Osteoblast (primary cell): ENCODE measurements around the gene FRMD8. TPM values are rescaled to one million over a fixed set of nuclear protein-coding genes. Genes with fewer than 3 reads are reported as not detected.

Experiments
- DNase-seq: peaks from one replicate; pipeline ENCODE4 v3.0.0; 2011; ENCODE audit warnings: low spot score, mixed read lengths; ENCODE audit not compliant: insufficient read length; ENCODE audit errors: missing footprints
- H2AFZ ChIP-seq: 2 replicates; pipeline ENCODE4 v1.6.0; 2011; ENCODE audit warnings: mild to moderate bottlenecking, low read length
- H3K27ac ChIP-seq: 2 replicates; pipeline ENCODE4 v1.5.1; 2011; ENCODE audit warnings: mild to moderate bottlenecking, low read depth, low read length, moderate library complexity
- H3K27me3 ChIP-seq: 2 replicates; pipeline ENCODE4 v1.6.0; 2012; ENCODE audit warnings: mild to moderate bottlenecking, control low read depth, inconsistent platforms, low read length, moderate library complexity; ENCODE audit not compliant: insufficient read depth
- H3K36me3 ChIP-seq: 2 replicates; pipeline ENCODE4 v1.5.1; 2011; ENCODE audit warnings: mild to moderate bottlenecking, low read length, control low read depth, moderate library complexity; ENCODE audit not compliant: insufficient read depth
- H3K4me1 ChIP-seq: 2 replicates; pipeline ENCODE4 v1.5.1; 2011; ENCODE audit warnings: mild to moderate bottlenecking, low read length, control low read depth, moderate library complexity; ENCODE audit not compliant: insufficient read depth
- H3K4me2 ChIP-seq: 2 replicates; pipeline ENCODE4 v1.6.0; 2011; ENCODE audit warnings: mild to moderate bottlenecking, low read length; ENCODE audit not compliant: insufficient read depth
- H3K4me3 ChIP-seq: fragments of 200-600 bp; sonication (generic); 3 replicates; pipeline ENCODE4 v1.5.1; 2012; ENCODE audit warnings: mild to moderate bottlenecking, low read length, inconsistent platforms; ENCODE audit not compliant: insufficient read depth
- H3K79me2 ChIP-seq: 2 replicates; pipeline ENCODE4 v1.6.0; 2012; ENCODE audit warnings: mild to moderate bottlenecking, low read length, control low read depth, inconsistent platforms; ENCODE audit not compliant: insufficient read depth
- H3K9me3 ChIP-seq: 2 replicates; pipeline ENCODE4 v1.5.1; 2011; ENCODE audit warnings: low read depth, low read length, control low read depth
- H4K20me1 ChIP-seq: 2 replicates; pipeline ENCODE4 v1.6.0; 2012; ENCODE audit warnings: mild to moderate bottlenecking, low read length, control low read depth; ENCODE audit not compliant: insufficient read depth
- total RNA-seq: library from RNA; depleted of rRNA; stranded (reverse); fragments of >200 nt; gene quantifications from 2 replicates; pipeline ENCODE4 v1.2.3, GENCODE V29; 2012
- TF ChIP-seq, protein P1 (sequence below): IDR thresholded peaks from 2 replicates; pipeline ENCODE4 v1.5.1; 2011; ENCODE audit warnings: mild to moderate bottlenecking, low read depth, low read length, moderate library complexity; ENCODE audit errors: extremely low read depth

Gene FRMD8
- total RNA-seq, 1 donor: 78.2 TPM

DNA sequence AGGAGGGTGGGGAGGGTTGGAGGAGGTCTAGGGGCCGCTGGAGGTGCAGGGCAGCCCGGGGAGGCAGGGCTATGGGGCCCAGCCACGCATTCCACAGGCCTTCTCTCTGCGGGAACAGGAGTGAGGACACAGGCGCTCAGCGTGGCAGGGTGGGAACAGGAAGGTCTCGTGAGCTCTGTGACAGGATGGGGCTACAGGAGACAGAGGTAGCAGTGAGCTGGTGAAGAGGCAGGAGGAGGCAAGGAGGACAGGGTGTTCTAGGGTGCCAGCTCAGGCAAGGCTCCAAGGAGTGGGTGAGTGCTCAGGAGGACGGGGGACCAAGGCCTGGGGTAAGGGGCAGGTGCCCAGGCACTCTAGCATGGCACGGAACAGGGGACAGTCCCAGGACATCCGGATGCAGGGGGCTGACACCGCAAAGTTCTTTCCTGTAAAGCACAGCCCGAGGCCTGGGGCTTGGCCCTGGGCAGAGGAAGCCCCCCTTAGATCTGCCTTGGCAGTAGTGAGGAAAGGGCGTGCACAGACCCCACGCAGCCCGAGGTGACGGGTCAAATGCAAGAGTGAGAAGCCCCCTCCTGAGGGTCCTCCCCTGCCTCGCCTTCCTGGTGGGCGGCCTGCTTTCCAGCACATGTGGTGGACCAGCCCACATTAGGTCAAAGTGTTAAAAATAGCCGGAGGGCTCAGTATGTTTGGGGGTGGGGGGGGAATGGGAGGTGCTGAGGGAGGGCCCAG lies 31.4 kb downstream of the FRMD8 start:
- Histone ChIP-seq H3K4me1 (peaks cover 59% of the 10 kb centered on the region), H3K9me3 (no peaks in the 10 kb centered on the region), H3K27ac (peak overlapping the region; percentile 100), H3K27me3 (no peaks in the 10 kb centered on the region), H3K4me2 (peak overlapping the region; percentile 84), H2AFZ (no peak overlapping the region), H3K79me2 (peaks cover 59% of the 10 kb centered on the region), H4K20me1 (peaks cover 3% of the 10 kb centered on the region), H3K4me3 (no peak overlapping the region), H3K36me3 (peaks cover 4% of the 10 kb centered on the region)
- TF ChIP-seq, protein P1, sequence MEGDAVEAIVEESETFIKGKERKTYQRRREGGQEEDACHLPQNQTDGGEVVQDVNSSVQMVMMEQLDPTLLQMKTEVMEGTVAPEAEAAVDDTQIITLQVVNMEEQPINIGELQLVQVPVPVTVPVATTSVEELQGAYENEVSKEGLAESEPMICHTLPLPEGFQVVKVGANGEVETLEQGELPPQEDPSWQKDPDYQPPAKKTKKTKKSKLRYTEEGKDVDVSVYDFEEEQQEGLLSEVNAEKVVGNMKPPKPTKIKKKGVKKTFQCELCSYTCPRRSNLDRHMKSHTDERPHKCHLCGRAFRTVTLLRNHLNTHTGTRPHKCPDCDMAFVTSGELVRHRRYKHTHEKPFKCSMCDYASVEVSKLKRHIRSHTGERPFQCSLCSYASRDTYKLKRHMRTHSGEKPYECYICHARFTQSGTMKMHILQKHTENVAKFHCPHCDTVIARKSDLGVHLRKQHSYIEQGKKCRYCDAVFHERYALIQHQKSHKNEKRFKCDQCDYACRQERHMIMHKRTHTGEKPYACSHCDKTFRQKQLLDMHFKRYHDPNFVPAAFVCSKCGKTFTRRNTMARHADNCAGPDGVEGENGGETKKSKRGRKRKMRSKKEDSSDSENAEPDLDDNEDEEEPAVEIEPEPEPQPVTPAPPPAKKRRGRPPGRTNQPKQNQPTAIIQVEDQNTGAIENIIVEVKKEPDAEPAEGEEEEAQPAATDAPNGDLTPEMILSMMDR: no peak
- DNase-seq: no peak

GRCh38 chr11:65418431-65418680 lies 31.9 kb downstream of the FRMD8 start:
- Histone ChIP-seq H3K4me3 (no peak overlapping the region), H3K27me3 (no peaks in the 10 kb centered on the region), H3K4me2 (peak overlapping the region; percentile 84), H3K36me3 (peaks cover 7% of the 10 kb centered on the region), H2AFZ (no peak overlapping the region), H3K4me1 (peaks cover 59% of the 10 kb centered on the region), H3K27ac (peak overlapping the region; percentile 100), H3K79me2 (peaks cover 64% of the 10 kb centered on the region), H3K9me3 (no peaks in the 10 kb centered on the region), H4K20me1 (peaks cover 8% of the 10 kb centered on the region)
- TF ChIP-seq, protein P1: no peak
- no peak for DNase-seq

DNA sequence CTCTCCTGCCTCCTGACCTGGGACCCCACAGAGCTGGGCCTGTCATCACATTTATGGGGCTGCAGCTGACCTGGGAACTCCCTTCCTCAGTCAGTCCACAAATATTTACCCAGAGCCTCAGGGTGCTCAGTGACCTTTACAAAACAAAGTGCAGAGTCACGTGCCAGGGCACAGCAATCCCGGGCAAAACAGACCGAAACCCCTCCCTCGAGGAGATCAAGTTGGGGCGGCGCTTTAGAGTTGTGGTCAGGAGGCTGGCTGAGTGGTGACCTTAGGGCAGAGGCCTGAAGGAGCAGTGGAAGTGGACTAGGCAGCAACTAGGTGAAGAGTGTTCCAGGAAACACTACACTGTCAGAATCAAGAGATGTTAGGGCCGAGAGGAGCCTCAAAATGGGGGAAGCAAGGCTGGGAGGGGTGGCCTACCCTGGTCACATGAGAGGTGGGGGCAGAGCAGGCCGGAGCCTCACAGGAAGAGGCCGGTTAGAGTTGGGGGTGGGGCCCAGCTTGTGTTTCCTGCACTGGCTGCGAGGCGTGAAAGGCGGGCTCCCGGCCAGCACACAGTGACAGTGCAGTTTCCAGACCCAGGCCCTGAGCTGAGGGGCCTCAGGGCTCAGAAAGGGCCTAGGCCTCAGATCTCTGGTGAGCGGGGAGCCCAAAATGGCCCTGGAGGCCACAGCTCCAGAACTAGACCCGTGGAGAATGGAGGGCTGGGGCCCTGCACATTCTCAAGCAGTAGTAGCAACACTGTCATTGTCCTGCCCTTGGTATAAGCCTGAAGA lies 32.4 kb downstream of the FRMD8 start:
- peak overlapping the region; percentile 100 for H3K27ac ChIP-seq
- peaks cover 69% of the 10 kb centered on the region for H3K79me2 ChIP-seq
- no peaks in the 10 kb centered on the region for H3K27me3 ChIP-seq
- TF ChIP-seq, protein P1: no peak
- peak overlapping the region; percentile 7 for H2AFZ ChIP-seq
- H3K4me1 ChIP-seq: peaks cover 59% of the 10 kb centered on the region
- H3K4me2 ChIP-seq: peak overlapping the region; percentile 84
- H3K36me3 ChIP-seq: peaks cover 7% of the 10 kb centered on the region
- H3K4me3 ChIP-seq: peak overlapping the region; percentile 57
- H4K20me1 ChIP-seq: peaks cover 13% of the 10 kb centered on the region
- peak; percentile 95 for DNase-seq
- H3K9me3 ChIP-seq: no peaks in the 10 kb centered on the region

GRCh38 chr11:65419460-65419771 lies 33.0 kb downstream of the FRMD8 start:
- Histone ChIP-seq H3K27ac (peak overlapping the region; percentile 100), H3K27me3 (no peaks in the 10 kb centered on the region), H3K36me3 (peaks cover 13% of the 10 kb centered on the region), H2AFZ (no peak overlapping the region), H3K4me3 (peak overlapping the region; percentile 57), H3K4me1 (peaks cover 59% of the 10 kb centered on the region), H3K4me2 (peak overlapping the region; percentile 84), H3K9me3 (no peaks in the 10 kb centered on the region), H4K20me1 (peaks cover 19% of the 10 kb centered on the region), H3K79me2 (peaks cover 75% of the 10 kb centered on the region)
- no peak for DNase-seq
- TF ChIP-seq, protein P1: no peak
